BLaER1 treated with 17β-estradiol and CSF1 and Interleukin-3, amounts not matched to agents 10 nM and 100 nM (cell line): ENCODE measurements around the gene RAB19.

Experiments
- H3K27ac ChIP-seq, 11 experiments: shearing (Covaris generic); formaldehyde crosslinking; 2 replicates each; pipeline ENCODE4 v1.8.1; 2022
- H3K27me3 ChIP-seq, 11 experiments: shearing (Covaris generic); formaldehyde crosslinking; 2 replicates each; pipeline ENCODE4 v1.8.1; 2022
- H3K36me3 ChIP-seq, 11 experiments: shearing (Covaris generic); formaldehyde crosslinking; 2 replicates each; pipeline ENCODE4 v1.8.1; 2022
- H3K4me1 ChIP-seq, 10 experiments: shearing (Covaris generic); formaldehyde crosslinking; 2 replicates each; pipeline ENCODE4 v1.8.1; 2022
- H3K4me2 ChIP-seq, 11 experiments: shearing (Covaris generic); formaldehyde crosslinking; 2 replicates each; pipeline ENCODE4 v1.8.1; 2022
- H3K4me3 ChIP-seq, 10 experiments: shearing (Covaris generic); formaldehyde crosslinking; 2 replicates each; pipeline ENCODE4 v1.8.1; 2022
- H3K9ac ChIP-seq, 11 experiments: shearing (Covaris generic); formaldehyde crosslinking; 2 replicates each; pipeline ENCODE4 v1.8.1; 2022
- H3K9me3 ChIP-seq, 11 experiments: shearing (Covaris generic); formaldehyde crosslinking; replicated peaks in 1 of 11; 2 replicates each; pipeline ENCODE4 v1.8.1; 2022
- H4K20me1 ChIP-seq, 11 experiments: shearing (Covaris generic); formaldehyde crosslinking; 2 replicates each; pipeline ENCODE4 v1.8.1; 2022
- Cebpa-rat ChIP-seq, 11 experiments: shearing (Covaris generic); IDR thresholded peaks; 2 replicates each; pipeline ENCODE4 v1.8.1; 2022

Gene RAB19

DNA sequence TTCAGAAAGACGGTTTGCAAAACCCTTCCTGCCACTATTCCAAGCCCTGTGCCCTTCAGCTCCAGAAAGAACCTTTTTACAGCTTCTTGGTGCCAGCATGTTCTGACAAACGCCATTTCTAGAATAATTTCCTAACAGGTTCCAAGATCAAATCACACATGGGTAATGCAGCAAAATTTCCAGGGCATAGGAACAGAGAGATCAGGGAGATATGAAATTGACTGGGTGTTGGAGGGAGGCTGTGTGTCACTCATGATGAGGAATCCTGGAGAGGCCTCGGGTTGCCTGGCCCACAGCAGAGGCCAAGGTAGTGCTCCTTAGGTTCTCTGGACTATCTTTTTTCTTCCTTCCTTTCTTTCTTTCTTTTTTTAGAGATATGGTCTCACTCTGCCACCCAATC is 29.5 kb downstream of the RAB19 start:
- no peak overlapping the region for H3K9ac ChIP-seq
- H3K36me3 ChIP-seq = no peaks in the 10 kb centered on the region
- TF ChIP-seq Cebpa-rat (IDR thresholded peaks at IDR 0.05) = no peak
- no peaks in the 10 kb centered on the region for H3K4me1 ChIP-seq
- H3K9me3 ChIP-seq = peaks cover 0 to 15% (median 6%) of the 10 kb centered on the region in 11 experiments; a peak in 6 of 22 replicates
- H3K4me2 ChIP-seq = no peak overlapping the region
- H3K27me3 ChIP-seq = no peaks in the 10 kb centered on the region
- H4K20me1 ChIP-seq = no peaks in the 10 kb centered on the region
- no peak overlapping the region for H3K27ac ChIP-seq
- no peak overlapping the region for H3K4me3 ChIP-seq

- H3K27me3 ChIP-seq = no peaks in the 10 kb centered on the region
- no peak overlapping the region for H3K9ac ChIP-seq
- H3K4me2 ChIP-seq = no peak overlapping the region
- H3K27ac ChIP-seq = no peak overlapping the region
- no peaks in the 10 kb centered on the region for H3K4me1 ChIP-seq
- H4K20me1 ChIP-seq = no peaks in the 10 kb centered on the region
- peaks cover 0 to 15% (median 6%) of the 10 kb centered on the region in 11 experiments; a peak in 6 of 22 replicates for H3K9me3 ChIP-seq
- H3K36me3 ChIP-seq = no peaks in the 10 kb centered on the region
- no peak for TF ChIP-seq Cebpa-rat (IDR thresholded peaks at IDR 0.05)
- no peak overlapping the region for H3K4me3 ChIP-seq
Measured at GRCh38 chr7:140435252-140435895, 31.5 kb downstream of the RAB19 start.

- Histone ChIP-seq H3K4me3 (no peak overlapping the region), H3K27ac (no peak overlapping the region), H3K36me3 (no peaks in the 10 kb centered on the region; a peak in 1 of 22 replicates), H4K20me1 (no peaks in the 10 kb centered on the region), H3K4me1 (no peaks in the 10 kb centered on the region), H3K4me2 (no peak overlapping the region), H3K27me3 (no peaks in the 10 kb centered on the region), H3K9me3 (peaks cover 0 to 11% (median 6%) of the 10 kb centered on the region in 11 experiments; a peak in 5 of 22 replicates), H3K9ac (no peak overlapping the region)
- no peak for TF ChIP-seq Cebpa-rat (IDR thresholded peaks at IDR 0.05)
Measured at GRCh38 chr7:140439359-140439758, 35.5 kb downstream of the RAB19 start.

DNA sequence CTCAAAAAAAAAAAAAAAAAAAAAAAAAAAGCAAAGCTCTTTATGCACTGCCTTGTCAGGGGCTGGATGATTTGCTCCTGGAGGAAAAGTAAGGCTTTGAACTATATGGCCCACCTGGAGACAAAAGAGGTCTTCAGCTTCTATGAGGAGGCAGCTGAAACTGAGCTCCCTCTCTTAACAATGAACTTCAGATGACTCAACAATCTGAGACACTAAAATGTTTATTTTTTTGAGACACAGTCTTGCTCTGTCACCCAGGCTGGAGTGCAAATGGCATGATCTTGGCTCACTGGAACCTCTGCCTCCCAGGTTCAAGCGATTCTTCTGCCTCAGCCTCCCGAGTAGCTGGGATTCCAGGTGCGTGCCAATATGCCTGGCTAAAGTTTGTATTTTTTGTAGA is 36.7 kb downstream of the RAB19 start:
- no peaks in the 10 kb centered on the region for H3K27me3 ChIP-seq
- H3K4me3 ChIP-seq = no peak overlapping the region
- no peak overlapping the region for H3K9ac ChIP-seq
- TF ChIP-seq Cebpa-rat (IDR thresholded peaks at IDR 0.05) = no peak
- H4K20me1 ChIP-seq = no peaks in the 10 kb centered on the region
- H3K4me1 ChIP-seq = no peaks in the 10 kb centered on the region
- H3K27ac ChIP-seq = no peak overlapping the region
- H3K9me3 ChIP-seq = peaks cover 0 to 4% (median 1%) of the 10 kb centered on the region in 11 experiments; a peak in 5 of 22 replicates
- no peak overlapping the region for H3K4me2 ChIP-seq
- no peaks in the 10 kb centered on the region; a peak in 1 of 22 replicates for H3K36me3 ChIP-seq

DNA sequence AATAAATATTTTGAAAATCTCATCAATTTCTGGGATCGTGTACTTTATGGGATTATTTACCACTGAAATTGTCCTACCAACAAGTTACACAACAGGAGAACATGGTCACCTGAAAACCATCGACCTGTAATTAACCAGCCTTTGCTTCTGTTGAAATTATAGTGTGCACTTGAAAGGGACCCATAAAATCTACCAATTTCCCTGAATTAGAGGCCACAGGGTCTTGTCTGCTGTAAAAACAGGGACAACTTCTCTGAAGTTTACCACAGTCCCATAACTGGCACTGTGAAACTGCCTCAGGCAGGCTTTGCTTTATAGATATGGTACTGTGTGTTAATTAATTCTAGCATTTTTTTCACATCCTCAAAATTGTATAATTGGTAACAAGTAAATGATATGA is 37.7 kb downstream of the RAB19 start:
- H3K27ac ChIP-seq = no peak overlapping the region
- no peak for TF ChIP-seq Cebpa-rat (IDR thresholded peaks at IDR 0.05)
- no peaks in the 10 kb centered on the region for H3K4me1 ChIP-seq
- H3K9me3 ChIP-seq = no peaks in the 10 kb centered on the region
- no peaks in the 10 kb centered on the region; a peak in 1 of 22 replicates for H3K36me3 ChIP-seq
- no peaks in the 10 kb centered on the region for H3K27me3 ChIP-seq
- H4K20me1 ChIP-seq = no peaks in the 10 kb centered on the region
- no peak overlapping the region for H3K9ac ChIP-seq
- no peak overlapping the region for H3K4me3 ChIP-seq
- H3K4me2 ChIP-seq = no peak overlapping the region

- TF ChIP-seq Cebpa-rat (IDR thresholded peaks at IDR 0.05) = no peak
- Histone ChIP-seq H3K9me3 (no peaks in the 10 kb centered on the region), H3K27ac (no peak overlapping the region), H3K36me3 (peaks cover 0 to 15% (median 5%) of the 10 kb centered on the region in 11 experiments; a peak in 7 of 22 replicates), H3K4me3 (no peak overlapping the region), H3K27me3 (no peaks in the 10 kb centered on the region), H3K4me2 (no peak overlapping the region), H3K4me1 (peaks cover 0 to 36% (median 15%) of the 10 kb centered on the region in 10 experiments; a peak in 14 of 20 replicates), H4K20me1 (peaks cover 0 to 27% (median 2%) of the 10 kb centered on the region in 11 experiments; a peak in 9 of 22 replicates), H3K9ac (no peak overlapping the region)
Measured at GRCh38 chr7:140446467-140446866, 42.6 kb downstream of the RAB19 start.

- H3K4me3 ChIP-seq = no peak overlapping the region
- H3K9me3 ChIP-seq = no peaks in the 10 kb centered on the region
- TF ChIP-seq Cebpa-rat (IDR thresholded peaks at IDR 0.05) = no peak
- peaks cover 0 to 40% (median 8%) of the 10 kb centered on the region in 11 experiments; a peak in 11 of 22 replicates for H4K20me1 ChIP-seq
- peaks cover 0 to 45% (median 15%) of the 10 kb centered on the region in 10 experiments; a peak in 14 of 20 replicates for H3K4me1 ChIP-seq
- no peak overlapping the region for H3K27ac ChIP-seq
- H3K4me2 ChIP-seq = peak overlapping the region in 5 of 11 experiments; percentile 40 to 54 (median 45); a peak in 9 of 22 replicates
- H3K27me3 ChIP-seq = no peaks in the 10 kb centered on the region
- no peak overlapping the region for H3K9ac ChIP-seq
- peaks cover 7 to 29% (median 13%) of the 10 kb centered on the region in 11 experiments; a peak in 21 of 22 replicates for H3K36me3 ChIP-seq
Measured at GRCh38 chr7:140447841-140448240, 44.0 kb downstream of the RAB19 start.

- Histone ChIP-seq H3K27me3 (no peaks in the 10 kb centered on the region), H3K4me1 (peaks cover 0 to 45% (median 15%) of the 10 kb centered on the region in 10 experiments; a peak in 14 of 20 replicates), H3K4me3 (no peak overlapping the region), H4K20me1 (peaks cover 0 to 51% (median 10%) of the 10 kb centered on the region in 11 experiments; a peak in 12 of 22 replicates), H3K9me3 (no peaks in the 10 kb centered on the region), H3K36me3 (peaks cover 18 to 39% (median 23%) of the 10 kb centered on the region in 11 experiments), H3K9ac (no peak overlapping the region), H3K27ac (no peak overlapping the region), H3K4me2 (peak overlapping the region in 1 of 11 experiments; percentile 43; a peak in 1 of 22 replicates)
- no peak for TF ChIP-seq Cebpa-rat (IDR thresholded peaks at IDR 0.05)
Measured at GRCh38 chr7:140448781-140449480, 45.1 kb downstream of the RAB19 start.

DNA sequence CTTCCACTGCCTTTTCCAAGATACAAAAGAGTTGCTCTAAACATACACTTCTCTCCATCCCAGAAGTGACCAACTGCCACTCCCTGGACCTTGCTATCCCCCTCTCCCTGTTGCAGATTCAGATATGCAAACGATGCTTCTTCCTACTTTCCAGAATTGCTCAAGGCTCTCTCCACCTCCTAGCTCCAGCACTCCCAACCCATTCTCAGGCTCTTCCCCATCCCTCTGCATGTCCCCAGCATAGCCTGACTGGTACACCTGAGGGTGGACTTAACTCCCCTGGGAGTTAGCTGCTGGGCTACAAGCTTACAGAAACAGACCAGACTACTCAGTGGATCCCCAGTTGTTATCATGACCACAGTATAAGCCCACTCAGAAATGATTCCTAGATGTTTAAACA is 47.9 kb downstream of the RAB19 start:
- Histone ChIP-seq H3K9me3 (no peaks in the 10 kb centered on the region), H3K27me3 (no peaks in the 10 kb centered on the region), H3K36me3 (peaks cover 45 to 67% (median 51%) of the 10 kb centered on the region in 11 experiments), H3K4me3 (no peak overlapping the region), H3K4me1 (peaks cover 0 to 45% (median 15%) of the 10 kb centered on the region in 10 experiments; a peak in 14 of 20 replicates), H4K20me1 (peaks cover 1 to 79% (median 11%) of the 10 kb centered on the region in 11 experiments; a peak in 14 of 22 replicates), H3K4me2 (no peak overlapping the region), H3K9ac (no peak overlapping the region), H3K27ac (no peak overlapping the region)
- TF ChIP-seq Cebpa-rat (IDR thresholded peaks at IDR 0.05) = no peak
